A549 (cell line): ENCODE results near the gene TPRX1.
"Not testable (repeated sequence)": the region's sequence is repeated elsewhere in the genome, so short reads cannot be mapped to it uniquely, and the experiment has no call there.

ENCODE experiments used
- BCL3 ChIP-seq: fragments of >200 bp; sonication (Bioruptor Twin); formaldehyde crosslinking; IDR thresholded peaks from 3 replicates; pipeline ENCODE4 v1.6.1; 2016
- CEBPB ChIP-seq, 2 experiments: fragments of >200 bp in 1 of 2; sonication (Bioruptor Twin) in 1 of 2; formaldehyde crosslinking in 1 of 2; IDR thresholded peaks; 2 replicates each; pipeline ENCODE4 v1.6.1; 2012 to 2016
- CTCF ChIP-seq: fragments of >200 bp; sonication (Bioruptor Twin); formaldehyde crosslinking; IDR thresholded peaks from 3 replicates; pipeline ENCODE4 v1.5.1; 2016
- EP300 ChIP-seq, 2 experiments: fragments of >200 bp; sonication (Bioruptor Twin); formaldehyde crosslinking; IDR thresholded peaks; 2 replicates in 1 of 2; 3 replicates in 1 of 2; pipeline ENCODE4 v1.6.1; 2016 to 2017
- MAX ChIP-seq: IDR thresholded peaks from 2 replicates; pipeline ENCODE4 v1.6.1; 2012
- PHF8 ChIP-seq: fragments of 200-600 bp; sonication (generic); IDR thresholded peaks from 2 replicates; pipeline ENCODE4 v1.6.1; 2016; ENCODE audit warnings: low read depth, mild to moderate bottlenecking, antibody characterized with exemption, moderate library complexity, borderline replicate concordance
- POLR2A ChIP-seq: IDR thresholded peaks from 2 replicates; pipeline ENCODE4 v1.6.1; 2012; ENCODE audit warnings: mild to moderate bottlenecking, low read length
- RAD21 ChIP-seq, 2 experiments: fragments of >200 bp in 1 of 2; sonication (Bioruptor Twin) in 1 of 2; formaldehyde crosslinking in 1 of 2; IDR thresholded peaks in 1 of 2; conservative IDR thresholded peaks in 1 of 2; 2 replicates in 1 of 2; 3 replicates in 1 of 2; pipeline ENCODE4 v1.6.1; 2012 to 2018; ENCODE audit warnings: inconsistent platforms in 1 of 2
- RARB ChIP-seq: fragments of 250-450 bp; sonication (Bioruptor Pico); IDR thresholded peaks from 2 replicates; pipeline ENCODE4 v1.8.0; 2021; ENCODE audit warnings: mild to moderate bottlenecking, moderate library complexity
- REST ChIP-seq: fragments of 200-600 bp; sonication (generic); IDR thresholded peaks from 2 replicates; pipeline ENCODE4 v1.6.1; 2016; ENCODE audit warnings: antibody characterized with exemption, mild to moderate bottlenecking, moderate library complexity
- SREBF2 ChIP-seq: fragments of 450-650 bp; IDR thresholded peaks from 2 replicates; pipeline ENCODE4 v1.6.1; 2014; ENCODE audit warnings: mild to moderate bottlenecking, moderate library complexity

- TF ChIP-seq PHF8; REST; CTCF; RAD21 (conservative IDR thresholded peaks at IDR 0.05 in 1 of 2, IDR thresholded peaks at IDR 0.05 in 1 of 2); POLR2A; CEBPB (IDR thresholded peaks at IDR 0.05); RARB (CRISPR knock-in tag); EP300 (IDR thresholded peaks at IDR 0.05); SREBF2; BCL3; MAX: not testable (repeated sequence)
Measured at GRCh38 chr19:47818221-47818620, 13.9 kb upstream of the TPRX1 start.
